KG1 (cell line): ENCODE data around the gene ANKRD11.

Experiments used
- DNase-seq: peaks from one replicate; lab custom pipeline; 2025; lab: John Stamatoyannopoulos, UW

ANKRD11 gene

GRCh38 chr16:89506791-89507191 is 16.4 kb upstream of the ANKRD11 start:
- DNase-seq: no peak

- no peak for DNase-seq
Measured at GRCh38 chr16:89506113-89506504, 15.7 kb upstream of the ANKRD11 start.

- peak; percentile 89 for DNase-seq
Measured at GRCh38 chr16:89505204-89506112, 15.1 kb upstream of the ANKRD11 start.

- no peak for DNase-seq
Measured at GRCh38 chr16:89504091-89504490, 13.7 kb upstream of the ANKRD11 start.

- DNase-seq: no peak
Measured at GRCh38 chr16:89502081-89502843, 11.9 kb upstream of the ANKRD11 start.

- DNase-seq: no peak
Measured at GRCh38 chr16:89499767-89500166, 9.4 kb upstream of the ANKRD11 start.

- DNase-seq: no peak
Measured at GRCh38 chr16:89498839-89499238, 8.5 kb upstream of the ANKRD11 start.

GRCh38 chr16:89495121-89495520 is 4.8 kb upstream of the ANKRD11 start:
- no peak for DNase-seq

- no peak for DNase-seq
Measured at GRCh38 chr16:89493776-89494175, 3.4 kb upstream of the ANKRD11 start.

- DNase-seq: no peak
Measured at GRCh38 chr16:89491974-89492687, 1.8 kb upstream of the ANKRD11 start.

GRCh38 chr16:89491238-89491869 is 993 bp upstream of the ANKRD11 start:
- no peak for DNase-seq

- DNase-seq: no peak
Measured at GRCh38 chr16:89489898-89490438, 393 bp downstream of the ANKRD11 start.

GRCh38 chr16:89489040-89489897 is 1.1 kb downstream of the ANKRD11 start:
- DNase-seq: peak; percentile 86

GRCh38 chr16:89485701-89486246 is 4.6 kb downstream of the ANKRD11 start:
- no peak for DNase-seq

GRCh38 chr16:89484923-89485679 is 5.3 kb downstream of the ANKRD11 start:
- DNase-seq: no peak

- DNase-seq: no peak
Measured at GRCh38 chr16:89484041-89484501, 6.3 kb downstream of the ANKRD11 start.

- no peak for DNase-seq
Measured at GRCh38 chr16:89482817-89483205, 7.5 kb downstream of the ANKRD11 start.

- DNase-seq: no peak
Measured at GRCh38 chr16:89482150-89482816, 8.1 kb downstream of the ANKRD11 start.

GRCh38 chr16:89481356-89481955 is 8.9 kb downstream of the ANKRD11 start:
- no peak for DNase-seq
